Measurements from ENCODE around the gene TMEM51.

GRCh38 chr1:15238789-15239188, 85.2 kb downstream of the TMEM51 start:
- TF ChIP-seq GABPA (IDR thresholded peaks at IDR 0.05; ENCODE audit: low read depth) (no peak), CTCF (IDR thresholded peaks at IDR 0.05; ENCODE audit: insufficient read depth, low read length) (no peak), REST (IDR thresholded peaks at IDR 0.05; ENCODE audit: insufficient replicate concordance, low read depth) (no peak), POLR2AphosphoS5 (IDR thresholded peaks at IDR 0.05; ENCODE audit: low read depth) (no peak)
